GM21390 (cell line): Measurements from ENCODE around the gene SKAP1.

Experiments used
- ATAC-seq: cut with Tn5 transposase; IDR thresholded peaks from one replicate; pipeline ENCODE4 v1.9.1; 2021; ENCODE audit not compliant: unreplicated experiment

Gene SKAP1

DNA sequence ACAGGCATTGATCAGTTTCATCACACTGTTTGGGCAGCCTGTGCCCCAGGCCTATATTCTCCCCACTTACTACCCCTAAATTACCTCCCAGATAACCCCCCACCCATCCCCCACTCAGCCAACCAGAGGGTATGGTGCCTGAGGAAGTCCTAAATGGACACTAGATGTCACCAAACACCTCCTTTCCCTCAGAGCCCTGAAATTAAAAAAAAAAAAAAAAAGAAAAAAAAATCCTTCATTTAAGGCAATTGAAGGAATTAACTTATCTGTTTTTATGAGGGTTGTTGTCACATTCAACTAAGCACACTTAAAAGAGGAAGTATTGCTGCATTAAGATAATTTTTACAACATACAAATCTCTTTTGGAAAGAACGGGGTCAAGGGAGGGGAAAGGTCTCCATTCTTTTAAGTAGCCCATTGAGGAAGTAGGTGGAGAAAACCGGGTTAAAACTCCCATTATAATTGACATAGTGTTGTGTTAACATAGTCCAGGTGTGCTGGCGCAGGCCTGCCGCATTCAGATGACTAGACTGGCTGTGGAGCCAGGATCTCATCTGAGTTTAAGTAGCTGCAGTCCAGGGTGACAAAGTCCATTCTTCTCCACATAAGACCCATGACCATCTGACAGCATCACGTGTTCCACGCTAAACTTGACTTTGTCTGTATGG is 276.2 kb downstream of the SKAP1 start:
- no peak for ATAC-seq

DNA sequence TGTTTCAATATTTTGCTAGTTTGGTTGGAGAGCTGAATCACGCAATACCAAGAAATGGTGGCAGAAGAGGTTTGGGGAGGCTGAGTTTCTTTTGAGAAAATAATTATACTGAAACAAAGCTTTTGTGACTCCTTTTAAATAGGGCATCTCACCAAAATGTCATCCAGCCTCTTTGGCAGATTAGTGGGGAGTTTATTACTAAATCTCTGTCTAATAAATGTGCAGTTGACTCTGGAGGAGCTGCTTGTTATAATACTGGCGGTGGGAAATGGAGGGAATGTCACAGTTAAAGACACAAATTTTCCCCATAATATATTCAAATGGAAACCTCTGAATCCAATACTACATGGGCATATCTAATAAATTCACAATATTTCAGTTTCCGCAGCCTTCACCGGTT is 277.7 kb downstream of the SKAP1 start:
- no peak for ATAC-seq

DNA sequence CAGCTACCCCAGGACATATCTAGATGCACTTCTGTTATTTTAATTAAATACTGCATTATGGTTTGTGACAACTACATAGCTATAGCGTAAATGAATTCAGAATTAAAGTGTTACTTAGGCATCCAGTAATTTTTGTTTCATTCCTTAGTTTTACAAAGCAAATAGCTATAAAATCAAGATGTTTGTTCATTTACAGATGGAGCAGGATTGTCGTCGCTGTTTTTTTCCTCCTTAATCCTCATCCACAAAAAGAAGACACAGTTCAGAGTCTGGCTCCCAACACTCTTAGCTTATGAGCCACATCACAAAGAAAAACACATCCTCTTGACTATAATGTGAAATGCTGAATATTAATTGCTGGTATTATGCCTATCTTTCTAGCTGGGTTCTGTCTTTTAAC is 278.8 kb downstream of the SKAP1 start:
- no peak for ATAC-seq

DNA sequence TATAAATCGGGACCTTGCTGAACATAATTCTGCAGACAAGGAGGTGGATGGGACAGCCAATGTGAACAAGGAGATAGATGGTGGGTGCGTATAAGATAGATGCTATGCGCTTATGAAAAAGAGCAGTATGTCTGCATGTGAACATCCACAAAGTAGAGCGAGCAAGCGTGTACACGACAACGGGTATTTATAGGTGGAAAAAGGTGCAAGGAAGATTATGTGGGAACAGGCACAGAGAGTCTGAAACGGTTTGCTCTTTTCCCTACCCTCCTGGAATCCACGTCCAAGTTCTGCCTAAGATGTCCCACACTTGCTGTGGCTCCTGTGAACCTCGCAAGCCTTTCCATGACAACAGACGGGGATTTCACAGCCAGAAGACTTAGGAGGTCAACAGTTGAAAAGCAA is 279.4 kb downstream of the SKAP1 start:
- ATAC-seq = no peak

DNA sequence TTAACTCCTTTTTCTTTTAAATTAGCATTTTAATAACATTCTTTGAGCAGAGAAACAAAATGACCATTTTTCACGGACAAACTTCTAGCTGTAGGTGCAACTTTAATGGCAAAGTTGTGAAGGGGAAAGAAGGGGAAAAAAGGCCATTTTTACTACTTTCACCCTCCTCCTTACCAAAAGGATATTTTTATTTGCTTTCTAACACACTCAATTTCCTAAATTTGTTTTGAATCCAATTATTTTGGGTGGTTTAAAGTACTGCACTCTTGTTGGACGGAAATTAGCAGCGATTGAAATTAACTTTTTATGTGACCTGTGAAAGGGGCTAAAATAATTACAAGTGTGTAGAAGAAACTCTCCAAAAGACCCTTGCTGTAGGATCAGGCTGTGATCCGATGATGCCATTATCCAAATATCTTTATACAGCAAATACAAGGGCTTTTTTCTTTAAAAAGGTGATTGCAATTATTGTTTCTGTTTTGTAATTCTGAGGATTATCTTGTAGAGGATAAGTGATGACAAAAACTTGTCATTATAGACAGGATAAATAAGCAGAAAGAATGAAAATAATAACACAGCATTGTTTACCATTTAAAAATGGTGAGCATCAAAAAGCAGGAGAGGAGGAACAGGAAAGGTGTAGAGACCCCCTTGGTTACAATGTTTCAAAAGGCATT is 280.1 kb downstream of the SKAP1 start:
- no peak for ATAC-seq

DNA sequence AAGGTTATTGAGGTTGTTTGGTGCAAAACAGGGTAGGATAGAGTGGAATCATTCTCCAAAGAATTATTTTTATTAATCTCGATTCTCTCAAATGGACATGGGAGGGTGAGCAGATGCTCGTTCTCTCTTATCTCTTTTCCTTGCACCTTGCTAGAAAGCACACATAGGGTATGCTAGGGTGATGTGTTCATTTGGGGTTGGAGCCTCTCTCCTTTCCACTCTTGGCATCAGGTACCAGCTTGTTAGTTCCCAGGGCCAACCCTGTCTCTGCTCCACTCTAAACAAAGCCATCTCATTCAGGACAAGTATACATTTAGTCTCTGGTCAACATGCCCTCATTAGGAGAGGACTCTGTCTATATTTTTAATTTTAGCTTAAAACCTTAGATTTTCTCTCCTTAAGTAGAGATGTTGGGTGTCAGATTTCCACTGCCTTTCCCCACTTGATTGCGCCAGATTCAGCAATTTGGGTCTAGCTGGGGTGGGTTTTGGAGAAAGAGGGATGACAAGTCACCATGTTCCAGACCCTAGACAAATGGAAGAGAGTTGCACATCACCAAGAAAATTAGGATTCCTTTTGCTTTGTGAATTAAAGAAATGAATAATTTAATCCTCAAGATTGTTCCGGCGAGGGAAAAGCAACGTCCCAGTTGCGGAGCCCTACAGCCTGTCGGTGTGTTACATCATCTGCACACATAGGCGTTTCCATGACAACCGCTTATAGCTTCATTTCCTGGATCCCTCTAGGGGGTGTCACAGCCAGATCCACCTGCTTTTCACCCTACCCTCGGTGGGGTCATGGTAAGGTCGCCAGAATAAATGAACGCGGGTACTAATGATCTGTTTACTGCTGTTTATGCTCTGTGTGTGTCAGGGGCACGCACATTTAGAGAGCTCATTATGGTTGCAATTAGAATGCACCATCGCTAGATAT is 280.9 kb downstream of the SKAP1 start:
- no peak for ATAC-seq

DNA sequence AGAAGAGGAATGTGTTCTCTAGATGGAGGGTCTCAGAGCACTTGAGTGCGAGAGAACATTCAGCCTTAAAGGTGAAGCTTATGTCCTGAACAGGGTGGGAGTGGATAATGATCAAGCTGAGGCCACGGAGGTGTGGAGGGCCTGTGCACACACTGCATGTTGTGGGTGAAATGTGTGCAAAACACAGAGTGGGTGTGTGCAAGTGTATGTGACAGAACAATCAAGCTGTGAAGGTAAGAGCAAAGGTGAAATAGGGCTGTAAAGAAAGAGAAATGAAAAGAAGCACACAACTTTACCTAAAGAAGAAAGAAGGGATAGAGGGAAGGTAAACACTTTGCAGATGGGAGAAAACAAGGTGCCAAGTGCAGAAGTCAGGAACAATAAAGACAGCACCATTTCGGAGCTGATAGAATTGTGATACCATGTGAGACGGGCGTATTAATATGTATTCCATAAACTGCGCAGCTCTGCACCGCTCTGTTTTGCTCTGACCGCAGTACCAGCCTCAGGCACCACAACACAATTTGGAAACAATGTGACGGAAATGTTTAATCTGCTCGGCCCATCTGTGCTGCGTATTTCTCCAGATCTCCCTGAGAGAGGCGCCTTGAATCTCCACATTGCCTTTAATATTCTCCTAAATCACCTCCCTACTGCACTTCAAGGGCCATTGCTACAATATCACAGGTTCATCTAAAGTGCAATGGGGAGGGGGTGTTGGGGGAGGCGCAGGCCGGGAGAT is 281.8 kb downstream of the SKAP1 start:
- ATAC-seq = no peak

DNA sequence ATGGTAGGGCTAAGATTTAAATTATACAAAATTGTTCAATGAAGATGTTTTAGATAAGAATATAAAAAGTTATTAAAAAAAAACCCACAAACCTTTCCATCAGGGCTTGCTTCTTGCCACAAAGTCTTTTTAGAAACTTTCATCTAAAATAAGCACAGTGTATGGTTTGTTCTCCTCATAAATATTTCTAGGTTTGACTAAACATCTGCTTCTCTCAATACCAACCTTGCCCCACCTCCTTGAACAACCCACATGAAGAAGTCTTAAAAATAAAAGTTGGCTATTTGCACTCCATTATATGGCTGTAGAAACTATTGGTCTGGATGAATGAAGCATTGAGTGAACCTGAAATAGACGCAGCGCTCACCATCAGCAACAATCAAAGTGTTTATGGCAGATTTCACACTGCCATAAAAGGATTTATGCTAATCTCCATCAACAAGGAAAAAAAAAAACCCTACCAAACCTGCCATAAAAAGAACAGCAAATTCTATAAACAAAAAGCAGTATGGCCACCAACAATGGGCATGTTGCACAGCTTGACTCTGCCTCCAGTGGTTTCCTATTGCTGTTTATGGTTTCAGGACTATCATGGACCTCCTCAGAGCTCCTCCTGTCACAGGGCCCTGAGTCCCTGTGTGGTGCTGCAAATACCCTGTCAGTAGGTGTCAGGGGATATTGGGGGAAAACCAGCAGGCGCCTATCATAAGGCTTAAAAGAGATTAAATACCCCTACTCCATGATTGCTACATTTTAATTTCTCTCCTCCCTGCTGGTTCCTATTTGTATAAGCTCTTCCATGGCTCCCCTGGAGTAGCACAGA is 284.8 kb downstream of the SKAP1 start:
- no peak for ATAC-seq

DNA sequence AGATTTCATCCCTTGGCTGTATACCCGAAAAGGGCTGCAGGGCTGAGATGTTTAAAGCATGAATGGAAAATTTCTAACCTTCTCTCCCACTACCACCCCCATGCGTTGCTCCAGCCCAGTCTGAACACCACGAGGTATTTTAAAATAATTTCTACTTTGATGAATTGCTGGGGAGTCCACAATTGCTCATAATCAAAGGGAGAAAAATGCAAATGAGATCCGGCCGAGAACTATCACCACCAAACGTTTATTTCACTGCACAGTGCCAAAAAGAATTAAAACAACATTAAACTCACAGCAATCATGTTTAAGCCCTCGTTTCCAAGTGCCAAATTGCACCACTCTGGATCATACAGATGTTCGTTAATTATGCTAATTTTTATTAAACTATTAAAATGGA is 285.8 kb downstream of the SKAP1 start:
- ATAC-seq = no peak

DNA sequence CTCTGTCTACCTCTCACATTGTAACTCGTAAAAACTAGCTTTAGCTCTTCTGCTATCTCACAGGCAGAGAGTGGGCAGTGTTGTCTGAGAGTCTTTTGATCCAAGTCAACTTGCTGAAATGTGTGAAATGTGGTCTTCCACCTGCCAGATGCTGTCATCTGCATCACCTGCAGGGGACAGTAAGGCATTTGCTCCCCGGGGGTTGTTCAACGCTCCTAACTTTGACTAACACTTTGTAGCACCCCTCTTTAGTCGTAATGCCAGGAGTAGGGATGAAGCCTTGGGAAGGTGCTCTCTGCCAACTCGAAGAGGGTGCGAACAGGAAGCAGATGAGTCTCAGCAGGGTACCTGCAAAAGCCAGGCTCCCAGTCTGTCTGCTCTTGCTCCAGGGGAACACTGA is 286.4 kb downstream of the SKAP1 start:
- no peak for ATAC-seq

DNA sequence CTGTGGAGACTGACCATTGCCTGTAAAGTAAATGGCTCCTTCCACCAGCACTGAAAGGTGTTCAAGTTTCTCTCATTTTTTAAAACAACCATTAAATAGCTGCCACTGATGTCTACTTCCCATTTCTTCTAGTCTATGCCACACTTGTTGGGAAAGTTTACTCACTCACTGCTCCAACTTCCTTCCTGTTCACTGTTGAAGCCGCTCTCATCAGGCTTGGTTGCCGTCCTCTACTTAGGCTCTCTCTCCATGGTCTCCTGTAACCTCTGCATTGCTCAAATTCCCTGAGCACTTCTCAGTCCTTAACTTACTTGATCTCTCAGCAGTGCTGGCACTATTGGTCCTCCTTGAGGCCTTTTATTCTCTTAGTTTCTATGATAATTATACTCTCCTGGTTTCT is 290.1 kb downstream of the SKAP1 start:
- ATAC-seq = no peak

DNA sequence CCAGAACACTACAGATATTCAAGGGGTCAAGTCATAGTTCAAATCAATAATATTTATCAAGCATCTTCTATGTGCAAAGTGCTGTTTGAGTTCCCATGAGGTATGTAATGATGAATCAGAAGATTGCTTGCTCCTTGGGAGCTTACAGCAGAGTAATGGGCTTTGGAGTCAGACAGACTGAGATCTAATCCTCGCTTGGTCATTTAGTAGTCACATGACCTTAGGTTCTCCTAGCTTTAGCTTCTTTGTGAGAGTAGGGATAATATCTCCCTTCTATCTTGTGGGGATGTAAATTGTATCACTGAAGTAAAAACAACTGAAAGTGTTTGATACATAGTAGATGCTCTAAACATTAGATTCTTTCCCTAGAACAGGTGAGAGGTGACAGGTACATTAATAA is 292.4 kb downstream of the SKAP1 start:
- no peak for ATAC-seq

DNA sequence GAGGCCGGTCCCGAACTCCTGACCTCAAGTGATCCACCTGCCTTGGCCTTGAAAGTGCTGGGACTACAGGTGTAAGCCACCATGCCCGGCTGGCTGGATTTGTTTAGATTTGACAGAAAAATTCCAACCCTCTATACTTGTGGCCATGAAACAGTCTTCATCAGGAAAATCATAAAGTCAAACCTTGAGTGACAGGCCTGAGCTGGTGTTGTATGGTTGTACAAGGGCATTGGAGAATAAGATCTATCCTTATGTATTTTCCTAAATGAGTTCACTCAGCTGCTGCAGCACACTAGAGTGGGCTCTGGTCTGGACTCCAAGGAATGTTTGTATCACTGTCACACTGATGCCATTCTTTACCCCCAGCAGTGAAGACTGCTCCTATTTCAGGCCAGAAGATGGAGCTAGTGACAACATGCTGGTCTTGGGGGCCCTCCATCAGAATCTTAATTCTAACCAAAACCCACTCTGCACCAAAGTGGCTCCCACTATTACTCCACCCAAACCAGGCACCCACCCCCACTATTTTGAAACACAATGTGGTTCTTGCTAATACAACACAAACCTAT is 295.0 kb downstream of the SKAP1 start:
- ATAC-seq = no peak

DNA sequence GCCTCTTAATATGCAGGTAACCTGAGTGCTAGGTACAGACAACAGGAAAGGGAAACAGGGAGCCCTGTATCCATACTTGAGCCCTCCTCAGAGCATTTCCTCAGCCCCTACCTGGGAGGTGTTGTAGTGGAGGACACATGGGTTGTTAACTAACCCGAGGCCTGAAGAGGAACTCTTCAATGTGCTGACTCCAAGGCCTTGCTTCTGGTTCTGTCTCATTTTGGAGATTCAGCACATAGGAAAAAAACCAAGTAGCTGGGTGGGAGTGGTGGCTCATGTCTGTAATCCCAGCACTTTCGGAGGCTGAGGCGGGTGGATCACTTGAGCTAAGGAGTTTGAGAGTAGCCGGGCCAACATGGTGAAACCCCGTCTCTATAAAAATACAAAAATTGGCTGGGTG is 297.6 kb downstream of the SKAP1 start:
- no peak for ATAC-seq

DNA sequence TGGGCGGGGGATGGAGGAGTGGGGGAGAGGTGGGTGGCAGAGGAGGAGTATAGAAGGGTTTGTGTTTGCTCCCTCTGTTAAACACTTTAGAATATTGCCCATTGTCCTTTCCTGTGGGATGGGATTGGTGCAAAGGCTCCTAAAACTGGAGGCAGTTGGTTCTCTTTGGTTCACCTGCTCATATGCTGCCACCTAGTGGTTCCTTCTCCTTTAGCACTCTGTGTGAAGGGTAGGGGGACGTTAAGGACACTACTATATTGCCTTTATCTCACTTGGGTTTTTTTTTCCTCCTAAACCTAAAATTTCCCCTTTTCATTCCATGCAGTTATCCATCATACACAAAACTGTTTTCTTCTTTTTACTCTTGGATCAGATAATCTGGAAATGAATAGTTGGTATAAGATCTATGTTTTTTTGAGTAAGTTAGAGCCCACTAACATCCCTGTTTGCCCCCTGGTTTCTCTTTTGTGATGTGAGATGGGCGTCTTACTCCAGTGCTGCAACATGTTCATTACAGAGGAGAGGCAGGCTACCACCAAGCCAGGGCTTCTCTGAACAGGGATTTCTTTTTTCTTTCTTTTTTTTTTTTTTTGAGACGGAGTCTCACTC is 298.7 kb downstream of the SKAP1 start:
- no peak for ATAC-seq

DNA sequence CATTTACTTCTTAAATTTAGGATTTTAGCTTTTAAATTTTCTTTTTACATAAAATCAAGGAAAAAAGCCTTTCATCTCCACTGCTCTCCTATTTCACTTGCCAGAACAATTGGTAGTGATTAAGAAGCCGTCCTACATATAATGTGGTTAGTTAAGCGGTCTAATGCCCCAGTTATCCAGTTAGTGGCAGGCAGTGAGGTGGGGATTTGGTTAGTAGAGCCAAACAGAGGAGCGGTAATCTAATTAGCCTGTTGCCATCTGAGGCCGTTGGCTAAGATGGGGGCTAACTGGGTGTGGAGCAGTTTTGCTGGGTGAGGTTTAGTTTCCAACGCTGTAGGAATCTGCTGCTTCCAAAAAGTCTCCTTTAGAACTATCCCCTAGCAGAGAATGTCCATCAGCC is 300.0 kb downstream of the SKAP1 start:
- ATAC-seq = no peak

DNA sequence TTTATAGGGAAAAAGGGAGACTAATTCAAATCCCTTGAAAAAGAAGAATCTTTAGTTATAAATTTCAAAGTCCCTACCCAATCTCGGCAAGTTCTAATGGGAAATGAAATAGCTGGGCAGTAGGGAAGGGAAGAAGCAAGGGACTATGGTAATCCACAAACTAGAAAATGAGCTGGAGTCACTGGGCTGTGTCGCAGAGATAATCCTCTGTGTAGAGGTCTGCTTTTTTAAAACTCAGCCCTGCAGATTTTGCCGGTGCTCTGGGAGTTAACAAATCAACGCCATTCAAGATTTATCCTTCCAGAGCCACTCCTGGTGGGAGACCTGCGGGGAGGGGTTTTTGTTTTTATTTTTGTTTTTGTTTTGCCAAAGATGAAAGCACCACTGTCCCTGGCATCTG is 301.6 kb downstream of the SKAP1 start:
- no peak for ATAC-seq

DNA sequence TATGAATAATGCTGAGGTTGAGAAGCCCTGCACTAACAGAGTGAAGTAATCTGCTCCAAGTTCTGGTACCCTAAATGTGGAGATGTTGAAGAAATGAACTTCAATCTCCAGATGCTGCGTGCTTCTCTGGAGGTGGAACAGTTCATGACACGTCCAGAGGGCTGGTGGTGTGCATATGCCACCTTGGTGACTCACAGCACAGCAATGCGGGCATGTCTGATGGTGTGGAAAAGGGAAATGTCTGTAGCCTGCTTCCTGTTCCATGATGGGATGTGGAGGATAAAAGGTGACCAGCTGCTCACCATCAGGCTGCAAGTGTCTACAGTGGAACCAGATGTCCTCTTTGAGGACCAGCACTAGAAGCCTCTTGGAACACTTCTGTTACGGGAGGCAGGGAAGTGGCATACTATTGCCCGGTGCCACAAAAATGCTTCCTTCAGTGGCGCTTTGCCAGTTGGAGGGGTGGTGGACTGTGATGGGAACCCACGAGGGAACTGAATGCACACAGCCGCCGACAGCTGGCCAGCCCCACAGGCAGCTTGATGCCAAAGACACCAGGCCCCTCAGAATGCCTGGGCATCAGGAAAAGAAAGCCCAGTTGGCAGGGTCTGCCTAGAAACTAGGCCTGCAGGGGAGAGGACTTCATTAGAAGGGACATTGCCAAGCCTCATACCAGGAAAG is 302.5 kb downstream of the SKAP1 start:
- ATAC-seq = no peak

DNA sequence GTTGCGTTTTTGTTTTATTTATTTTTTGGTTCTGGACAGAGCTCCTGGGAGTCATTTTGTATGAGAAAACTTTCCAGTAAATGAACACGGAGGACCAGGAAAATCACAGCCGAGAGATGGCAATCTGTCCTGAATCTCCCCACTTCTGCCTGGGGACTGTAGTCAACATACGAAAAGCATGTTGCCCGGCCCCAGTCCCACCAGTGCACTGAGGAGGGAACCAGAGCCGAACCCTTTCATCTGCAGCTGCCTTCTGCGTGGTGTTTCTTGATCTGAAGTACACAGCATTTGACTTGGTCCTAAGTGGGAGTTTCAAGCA is 303.5 kb downstream of the SKAP1 start:
- no peak for ATAC-seq
